Activated CD4-positive, alpha-beta T cell treated with anti-CD3 and anti-CD28 coated beads for 4 hours (primary cell): ENCODE results near the gene CHRNA3.
"Not testable (repeated sequence)": the region's sequence is repeated elsewhere in the genome, so short reads cannot be mapped to it uniquely, and the experiment has no call there.

ENCODE experiments used
- DNase-seq, 2 donors: peaks; one replicate each; pipeline ENCODE4 v3.0.0-alpha.2; 2020

Gene CHRNA3

GRCh38 chr15:78616506-78616905, 4.3 kb downstream of the CHRNA3 start:
- DNase-seq, result no peak

DNA sequence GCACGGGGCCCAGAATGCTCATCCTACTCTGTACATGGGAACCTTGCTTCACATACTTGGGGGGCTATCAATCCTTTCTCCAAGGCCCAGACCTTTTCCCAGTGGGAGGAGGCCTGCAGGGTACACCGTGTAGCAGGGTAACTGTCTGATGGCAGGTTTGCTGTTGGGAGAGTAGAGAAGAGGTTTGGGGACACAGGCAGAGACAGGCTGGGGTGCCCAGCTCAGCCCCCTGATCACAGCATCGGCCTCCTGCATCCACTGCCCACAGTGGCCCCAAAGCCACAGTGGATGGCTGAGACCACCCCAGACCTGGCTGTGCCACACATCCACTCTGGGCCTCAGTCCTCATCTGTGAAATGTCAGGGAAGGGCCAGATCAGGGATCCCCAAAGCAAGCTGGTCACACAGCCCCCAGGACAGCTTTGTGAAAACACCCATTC, 5.6 kb downstream of the CHRNA3 start:
- no peak for DNase-seq

GRCh38 chr15:78614021-78614420, 6.8 kb downstream of the CHRNA3 start:
- no peak for DNase-seq

GRCh38 chr15:78609551-78609950, 11.2 kb downstream of the CHRNA3 start:
- not testable (repeated sequence) for DNase-seq

GRCh38 chr15:78605680-78606079, 15.1 kb downstream of the CHRNA3 start:
- DNase-seq, result no peak

DNA sequence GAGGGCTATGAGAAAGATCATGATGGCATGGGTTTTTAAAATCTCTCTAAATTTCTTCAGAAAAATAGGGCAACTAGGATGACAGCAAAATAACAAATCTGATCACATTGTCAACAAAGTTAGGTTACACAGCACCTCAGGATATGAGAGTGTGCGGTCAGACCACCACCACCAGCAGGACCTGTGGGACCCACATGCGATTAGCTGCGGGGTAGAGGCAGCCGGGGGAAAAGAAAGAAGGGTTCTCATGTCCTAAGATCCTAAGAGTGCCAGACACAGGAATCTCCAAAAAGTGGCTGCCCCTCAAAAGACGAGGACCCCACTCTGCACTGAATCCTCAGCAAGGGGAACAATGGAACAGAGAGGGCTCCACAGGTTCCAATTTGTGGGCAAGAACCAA, 15.6 kb downstream of the CHRNA3 start:
- DNase-seq, result no peak

GRCh38 chr15:78604420-78604819, 16.4 kb downstream of the CHRNA3 start:
- no peak for DNase-seq

GRCh38 chr15:78603467-78603866, 17.3 kb downstream of the CHRNA3 start:
- no peak for DNase-seq

- DNase-seq, result no peak
Observed at GRCh38 chr15:78599189-78599588, 21.6 kb downstream of the CHRNA3 start.

- no peak for DNase-seq
Observed at GRCh38 chr15:78598348-78598747, 22.4 kb downstream of the CHRNA3 start.

GRCh38 chr15:78597583-78597982, 23.2 kb downstream of the CHRNA3 start:
- no peak for DNase-seq

DNA sequence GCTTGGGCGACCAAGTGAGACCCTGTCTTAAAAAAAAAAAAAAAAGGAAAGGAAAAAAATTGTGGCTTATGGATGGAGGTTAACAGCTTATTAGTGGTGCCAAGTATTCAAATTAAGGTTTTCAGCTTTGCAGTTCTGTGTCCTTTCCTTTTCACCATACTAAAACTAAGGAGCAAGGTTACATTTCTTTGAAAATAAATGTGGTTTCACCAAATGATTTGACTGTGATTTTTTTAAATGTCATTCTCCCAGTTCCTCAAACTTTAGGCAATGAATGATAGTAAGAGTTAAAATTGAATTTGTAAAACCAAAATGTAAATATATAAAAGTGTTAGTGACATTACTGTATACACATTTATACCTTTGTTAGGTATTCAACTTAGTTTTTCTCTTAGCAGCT, 45.9 kb downstream of the CHRNA3 start:
- DNase-seq, result no peak

GRCh38 chr15:78573416-78573815, 47.4 kb downstream of the CHRNA3 start:
- DNase-seq, result no peak

GRCh38 chr15:78571382-78571781, 49.4 kb downstream of the CHRNA3 start:
- DNase-seq, result no peak

DNA sequence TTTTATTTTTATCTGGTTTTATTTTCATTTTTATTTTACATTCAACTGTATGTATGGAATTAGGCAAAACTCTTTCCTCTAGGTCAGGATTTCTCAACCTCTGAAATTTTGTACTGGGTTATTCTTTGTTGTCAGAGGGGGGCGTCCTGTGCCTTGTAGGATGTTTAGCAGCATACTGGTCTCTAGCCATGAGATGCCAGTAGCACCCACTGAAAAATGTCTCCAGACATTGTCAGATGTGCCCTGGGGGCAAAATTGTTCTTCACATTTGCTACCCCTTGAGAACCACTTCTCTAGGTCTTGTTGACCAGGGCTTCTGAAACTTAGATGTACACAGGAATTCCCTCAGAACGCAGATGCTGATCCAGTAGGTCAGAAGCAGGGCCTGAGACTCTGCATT, 50.1 kb downstream of the CHRNA3 start:
- DNase-seq, result no peak

DNA sequence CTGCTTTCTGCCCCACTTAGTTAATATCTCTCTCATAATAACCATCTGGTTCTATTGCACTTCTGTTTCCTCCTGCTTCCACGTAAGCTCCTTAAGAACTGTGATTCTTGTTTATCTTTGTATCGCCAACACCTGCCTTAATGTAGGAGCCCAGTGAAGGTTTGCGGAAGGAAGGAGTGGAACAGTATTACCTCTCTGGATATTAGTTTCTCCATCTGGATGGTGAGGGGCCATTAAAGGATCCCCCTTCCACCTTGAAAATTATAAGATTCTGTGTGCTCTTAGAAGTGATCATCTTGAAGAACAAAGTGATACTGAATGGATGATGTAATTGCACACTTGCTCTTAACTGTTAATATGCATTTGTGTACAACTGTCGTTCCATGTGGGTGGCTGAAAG, 53.3 kb downstream of the CHRNA3 start:
- no peak for DNase-seq

- no peak for DNase-seq
Observed at GRCh38 chr15:78565951-78566774, 54.6 kb downstream of the CHRNA3 start.

DNA sequence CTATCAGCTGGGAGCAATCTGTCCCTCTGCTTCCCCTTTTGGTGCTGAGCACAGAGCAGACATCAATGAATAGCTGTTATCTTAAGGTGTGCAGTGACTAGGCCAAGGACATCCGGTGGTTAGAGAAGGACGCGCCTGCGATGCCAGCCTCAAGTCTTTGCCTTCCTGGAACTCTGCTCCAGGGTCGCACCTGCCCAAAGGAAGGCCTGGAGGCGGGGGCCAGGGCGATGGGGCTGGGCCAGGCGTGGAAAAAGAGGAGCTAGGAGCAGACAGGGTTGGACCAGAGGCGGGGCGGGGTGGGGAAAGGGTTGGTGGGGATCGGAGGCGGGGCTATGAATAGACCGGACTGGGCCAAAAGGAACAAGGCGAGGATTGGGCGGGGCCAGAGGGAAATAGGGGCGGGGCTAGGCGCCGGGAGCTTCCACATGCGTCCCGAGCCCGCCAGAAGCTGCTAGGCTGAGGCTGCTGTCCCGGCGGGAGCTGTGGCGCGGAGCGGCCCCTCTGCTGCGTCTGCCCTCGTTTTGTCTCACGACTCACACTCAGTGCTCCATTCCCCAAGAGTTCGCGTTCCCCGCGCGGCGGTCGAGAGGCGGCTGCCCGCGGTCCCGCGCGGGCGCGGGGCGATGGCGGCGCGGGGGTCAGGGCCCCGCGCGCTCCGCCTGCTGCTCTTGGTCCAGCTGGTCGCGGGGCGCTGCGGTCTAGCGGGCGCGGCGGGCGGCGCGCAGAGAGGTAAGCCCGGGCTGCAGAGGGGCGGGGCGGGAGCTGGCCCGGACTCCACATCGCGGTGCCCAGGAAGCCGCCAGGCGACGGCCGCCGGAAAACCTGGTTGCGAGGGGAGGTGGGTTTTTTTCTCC, 55.5 kb downstream of the CHRNA3 start, which contains the start of gene CHRNA5:
CHRNA5 (plus strand) TSS at position 424 of the 854 bp plus-strand sequence; CDS start at position 624, 200 bp downstream.
- DNase-seq, result peak; percentile 54 to 79

- no peak for DNase-seq
Observed at GRCh38 chr15:78564743-78565096, 56.1 kb downstream of the CHRNA3 start.

DNA sequence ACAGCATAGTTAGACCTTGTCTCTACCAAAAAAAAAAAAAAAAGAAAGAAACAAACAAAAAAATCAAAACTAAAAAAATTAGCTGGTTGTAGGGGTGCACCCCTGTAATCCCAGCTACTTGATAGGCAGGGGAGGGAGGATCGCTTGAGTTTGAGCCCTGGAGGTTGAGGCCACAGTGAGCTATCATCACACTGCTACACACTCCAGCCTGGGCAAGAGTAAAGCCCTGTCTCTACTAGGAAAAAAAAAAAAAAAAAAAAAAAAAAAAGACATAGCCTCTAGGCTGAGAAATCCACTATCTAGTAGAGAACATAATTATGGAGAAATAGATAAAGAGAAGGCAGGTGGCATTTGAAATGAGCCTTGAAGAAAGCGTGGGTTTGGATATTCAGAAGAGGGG, 57.7 kb downstream of the CHRNA3 start:
- no peak for DNase-seq

GRCh38 chr15:78561490-78561889, 59.3 kb downstream of the CHRNA3 start:
- DNase-seq, result no peak

DNA sequence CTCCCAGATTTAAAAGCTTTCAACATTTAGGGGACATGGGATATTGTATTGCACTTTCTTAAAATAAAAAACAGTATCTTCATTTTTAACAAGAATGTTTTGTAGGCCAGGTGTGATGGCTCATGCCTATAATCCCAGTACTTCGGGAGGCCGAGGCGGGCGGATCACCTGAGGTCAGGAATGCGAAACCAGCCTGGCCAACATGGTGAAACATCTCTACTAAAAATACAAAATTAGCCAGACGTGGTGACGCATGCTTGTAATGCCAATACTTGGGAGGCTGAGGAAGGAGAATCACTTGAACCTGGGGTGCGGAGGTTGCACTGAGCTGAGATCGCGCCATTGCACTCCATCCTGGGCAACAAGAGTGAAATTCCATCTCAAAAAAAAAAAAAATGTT, 60.6 kb downstream of the CHRNA3 start:
- DNase-seq, result not testable (repeated sequence)

GRCh38 chr15:78552597-78552996, 68.2 kb downstream of the CHRNA3 start:
- no peak for DNase-seq

DNA sequence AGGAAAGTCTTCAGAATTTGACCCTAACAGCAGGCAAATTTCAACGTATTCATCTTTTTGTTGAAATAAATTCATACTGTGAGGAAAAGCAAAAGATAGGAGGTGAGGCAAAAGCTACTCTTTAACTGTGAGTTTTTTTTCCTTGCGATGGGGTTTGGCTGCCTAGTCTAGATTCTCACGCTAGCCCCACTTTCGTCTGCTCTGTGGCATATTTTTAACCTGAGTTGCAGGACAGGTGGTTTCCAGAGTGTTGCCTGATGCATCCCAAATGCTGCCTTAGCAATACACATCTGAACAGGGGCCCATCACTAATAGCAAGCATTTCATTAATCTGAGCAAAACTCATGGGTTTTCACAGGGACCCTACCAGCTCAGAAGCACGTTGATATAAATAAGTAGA, 68.9 kb downstream of the CHRNA3 start:
- no peak for DNase-seq
